ENCODE data around the gene GPATCH2L. TPM values are rescaled to one million over a fixed set of nuclear protein-coding genes. Genes with fewer than 3 reads are reported as not detected.

Gene GPATCH2L
- total and polyA plus RNA-seq, 2 of the 13 experiments (the other 11 are each of a cell fraction or from before 2014, with no cell fraction given): 14.4 to 29.0 TPM

GRCh38 chr14:76135722-76136121 lies 16.0 kb upstream of the GPATCH2L start:
- CTCF ChIA-PET (ENCODE audit: low intra/inter-chr PET ratio, low total read pairs): no interaction called here
- TF ChIP-seq ZNF839 (CRISPR knock-in tag; IDR thresholded peaks at IDR 0.05; ENCODE audit: borderline replicate concordance): no peak
- 0 out of 4 replicates have a peak, but pooled peaks of 1 of the 2 experiments have one; percentile 16 for TF ChIP-seq REST (IDR thresholded peaks at IDR 0.05; ENCODE audit: borderline replicate concordance in 1 of 2, low read depth in 1 of 2, low read length in 2 of 2)
- Histone ChIP-seq H3K4me1 (ENCODE audit: insufficient read depth, low read length) (no peaks in the 10 kb centered on the region), H3K4me3 (replicated peaks in 1 of 3; ENCODE audit: insufficient read depth in 1 of 3, low read depth in 2 of 3, low read length in 3 of 3) (no peak overlapping the region), H3K79me2 (ENCODE audit: insufficient read depth, low read length) (no peaks in the 10 kb centered on the region), H4K20me1 (ENCODE audit: insufficient read depth, low read length) (no peaks in the 10 kb centered on the region), H3K9ac (ENCODE audit: insufficient read depth, low read depth, low read length) (no peak overlapping the region), H2AFZ (ENCODE audit: low read length) (no peak overlapping the region), H3K27me3 (ENCODE audit: control insufficient read depth in 1 of 2, insufficient read depth in 2 of 2, low read length in 2 of 2) (peaks cover 4 to 54% of the 10 kb centered on the region in 2 experiments), H3K27ac (ENCODE audit: extremely low read length, insufficient read depth, low read length) (no peak overlapping the region), H3K4me2 (ENCODE audit: low read depth, low read length) (no peak overlapping the region), H3K36me3 (replicated peaks in 1 of 2; ENCODE audit: control insufficient read depth in 1 of 2, insufficient read depth in 2 of 2, low read length in 2 of 2) (no peaks in the 10 kb centered on the region), H3K9me3 (ENCODE audit: low read length) (no peaks in the 10 kb centered on the region)
- 4% methylated on average over 4 of the region's 7 CpGs for WGBS (ENCODE audit: low lambda C conversion rate)
- DNase-seq (ENCODE audit: low spot score): no peak
- intact Hi-C loops (cut with micrococcal nuclease; ENCODE audit: unreplicated experiment) (no loop called here), in situ Hi-C loops (cut with HindIII; ENCODE audit: extremely low pct_ligation_motif_present, low pct_unique_long_range_greater_than_20kb) (no loop called here)
- POLR2A ChIA-PET: no interaction called here
- FAIRE-seq: no peak
- ATAC-seq: no peak
- BruUV-seq (replicated peaks): no TSS peak

- ATAC-seq (no peak), DNase-seq (ENCODE audit: low spot score) (no peak), FAIRE-seq (no peak)
- no peak overlapping the region for H3K27ac ChIP-seq (ENCODE audit: extremely low read length, insufficient read depth, low read length)
- ChIA-PET CTCF (ENCODE audit: low intra/inter-chr PET ratio, low total read pairs) (no interaction called here), POLR2A (no interaction called here)
- no peaks in the 10 kb centered on the region for H3K9me3 ChIP-seq (ENCODE audit: low read length)
- no peaks in the 10 kb centered on the region for H3K79me2 ChIP-seq (ENCODE audit: insufficient read depth, low read length)
- intact Hi-C loops (cut with micrococcal nuclease; ENCODE audit: unreplicated experiment) (no loop called here), in situ Hi-C loops (cut with HindIII; ENCODE audit: extremely low pct_ligation_motif_present, low pct_unique_long_range_greater_than_20kb) (no loop called here)
- H3K27me3 ChIP-seq (ENCODE audit: control insufficient read depth in 1 of 2, insufficient read depth in 2 of 2, low read length in 2 of 2): peaks cover 4 to 54% of the 10 kb centered on the region in 2 experiments
- H3K4me3 ChIP-seq (replicated peaks in 1 of 3; ENCODE audit: insufficient read depth in 1 of 3, low read depth in 2 of 3, low read length in 3 of 3): no peak overlapping the region
- no peaks in the 10 kb centered on the region for H3K4me1 ChIP-seq (ENCODE audit: insufficient read depth, low read length)
- H3K9ac ChIP-seq (ENCODE audit: insufficient read depth, low read depth, low read length): no peak overlapping the region
- no TSS peak for BruUV-seq (replicated peaks)
- no peak overlapping the region for H2AFZ ChIP-seq (ENCODE audit: low read length)
- 28% methylated on average over 13 of the region's 13 CpGs for WGBS (ENCODE audit: low lambda C conversion rate)
- H4K20me1 ChIP-seq (ENCODE audit: insufficient read depth, low read length): no peaks in the 10 kb centered on the region
- H3K4me2 ChIP-seq (ENCODE audit: low read depth, low read length): no peak overlapping the region
- H3K36me3 ChIP-seq (replicated peaks in 1 of 2; ENCODE audit: control insufficient read depth in 1 of 2, insufficient read depth in 2 of 2, low read length in 2 of 2): no peaks in the 10 kb centered on the region
- TF ChIP-seq ZNF407 (CRISPR knock-in tag; IDR thresholded peaks at IDR 0.05; ENCODE audit: not compliant biosample characterization): no peak
Measured at GRCh38 chr14:76136476-76137110, 15.1 kb upstream of the GPATCH2L start.
